Astrocyte of the spinal cord (primary cell): ENCODE data around the gene GLIS1.
A peak's percentile ranks its signal among the peaks of the same experiment; 100 is the strongest.

Source experiments
- DNase-seq: peaks from one replicate; pipeline ENCODE4 v3.0.0; 2011; ENCODE audit warnings: low read depth, low spot score
- H3K4me3 ChIP-seq: 2 replicates; pipeline ENCODE4 v1.5.1; 2011; ENCODE audit warnings: low read depth, mild to moderate bottlenecking, low read length, moderate library complexity
- CTCF ChIP-seq: IDR thresholded peaks from 2 replicates; pipeline ENCODE4 v1.5.1; 2012; ENCODE audit warnings: low read depth, mild to moderate bottlenecking, low read length, inconsistent platforms
- in situ Hi-C: cut with HindIII; loops from 2 replicates; pipeline ENCODE4 v1.10.0; 2017; ENCODE audit warnings: low sequenced_read_pairs

GLIS1 gene

GRCh38 chr1:53524428-53525375 lies 214.3 kb downstream of the GLIS1 start:
- in situ Hi-C loops = no loop called here
- TF ChIP-seq CTCF = no peak
- no peak for DNase-seq
- no peak overlapping the region for H3K4me3 ChIP-seq

GRCh38 chr1:53521924-53522552 lies 216.9 kb downstream of the GLIS1 start:
- TF ChIP-seq CTCF = no peak
- in situ Hi-C loops = no loop called here
- no peak overlapping the region for H3K4me3 ChIP-seq
- DNase-seq = no peak

GRCh38 chr1:53520481-53520880 lies 218.5 kb downstream of the GLIS1 start:
- DNase-seq = no peak
- in situ Hi-C loops = no loop called here
- H3K4me3 ChIP-seq = no peak overlapping the region
- TF ChIP-seq CTCF = no peak

- TF ChIP-seq CTCF = no peak
These were observed 219.5 kb downstream of the GLIS1 start for GRCh38 chr1:53519421-53519820.

GRCh38 chr1:53518775-53519174 lies 220.2 kb downstream of the GLIS1 start:
- no peak for DNase-seq
- in situ Hi-C loops = no loop called here
- no peak overlapping the region for H3K4me3 ChIP-seq
- TF ChIP-seq CTCF = no peak

More at GRCh38 chr1:53519421-53519820, 219.5 kb downstream of the GLIS1 start:
- peak; percentile 23 for DNase-seq
- in situ Hi-C loops = no loop called here
- no peak overlapping the region for H3K4me3 ChIP-seq

- no peak overlapping the region for H3K4me3 ChIP-seq
- in situ Hi-C loops = no loop called here
- no peak for DNase-seq
- TF ChIP-seq CTCF = no peak
These were observed 221.1 kb downstream of the GLIS1 start for GRCh38 chr1:53517821-53518352.
